ENCODE results near the gene HHAT. TPM values are rescaled to one million over a fixed set of nuclear protein-coding genes. Genes with fewer than 3 reads are reported as not detected.
A peak's percentile ranks its signal among the peaks of the same experiment; 100 is the strongest.

HHAT gene
- total RNA-seq, 2 donors from 2014 or later, result 7.5 to 9.2 TPM

- ATAC-seq, result no peak
- H3K27ac Mint-ChIP-seq, result peak overlapping the region; percentile 94
Observed at GRCh38 chr1:210372931-210373627, 44.4 kb downstream of the HHAT start.

GRCh38 chr1:210373628-210373877, 44.9 kb downstream of the HHAT start:
- DNase-seq, result no peak
- peak overlapping the region; percentile 94 for H3K27ac Mint-ChIP-seq
- peak overlapping the region; percentile 67 for H3K4me3 Mint-ChIP-seq
- H3K36me3 Mint-ChIP-seq (ENCODE audit: low read depth), result peaks cover 6% of the 10 kb centered on the region
- no peaks in the 10 kb centered on the region for H3K27me3 Mint-ChIP-seq
- no peak for ATAC-seq
- peaks cover 21% of the 10 kb centered on the region for H3K4me1 Mint-ChIP-seq
- no peaks in the 10 kb centered on the region for H3K9me3 ChIP-seq (ENCODE audit: control insufficient read depth, low read length, poor library complexity, severe bottlenecking)

More at GRCh38 chr1:210372931-210373627, 44.4 kb downstream of the HHAT start:
- H3K4me3 Mint-ChIP-seq, result no peak overlapping the region
- H3K36me3 Mint-ChIP-seq (ENCODE audit: low read depth), result peaks cover 6% of the 10 kb centered on the region
- H3K27me3 Mint-ChIP-seq, result no peaks in the 10 kb centered on the region
- no peaks in the 10 kb centered on the region for H3K9me3 ChIP-seq (ENCODE audit: control insufficient read depth, low read length, poor library complexity, severe bottlenecking)
- no peak for DNase-seq
- H3K4me1 Mint-ChIP-seq, result peaks cover 21% of the 10 kb centered on the region

DNA sequence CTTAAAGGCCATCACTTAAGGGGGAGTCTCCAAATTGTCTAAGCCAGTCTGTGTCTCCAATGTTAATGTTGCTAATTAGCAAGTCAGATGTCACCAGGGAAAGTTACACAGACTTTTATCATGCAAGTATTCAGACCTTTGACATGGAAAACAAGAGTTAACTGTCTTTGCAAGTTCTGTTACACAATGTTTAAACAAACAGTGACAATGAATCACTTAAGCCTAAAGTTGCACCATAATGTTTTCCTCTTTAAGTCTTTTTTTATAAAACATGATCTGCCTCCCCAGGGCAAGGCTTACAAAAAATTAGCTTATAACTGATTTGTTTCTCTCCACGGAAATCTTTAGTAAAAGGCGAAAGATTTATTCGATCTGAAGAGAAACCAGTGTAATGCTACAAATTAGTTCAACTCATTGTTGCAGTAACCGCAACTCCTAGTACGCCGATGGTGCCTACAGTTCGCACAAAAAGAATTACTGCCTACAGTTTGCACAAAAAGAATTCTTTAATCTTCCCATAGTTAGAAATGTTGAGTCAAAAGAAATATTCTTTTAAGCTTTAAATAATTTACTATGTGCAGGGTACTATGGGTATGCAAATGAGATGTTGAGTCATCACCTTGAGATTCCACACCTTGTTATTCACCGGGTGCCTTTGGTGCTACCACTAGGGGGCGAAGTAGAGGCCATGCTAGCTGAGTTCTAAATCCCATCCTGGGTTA, 45.3 kb downstream of the HHAT start:
- peak overlapping the region; percentile 94 for H3K27ac Mint-ChIP-seq
- ATAC-seq (peak; percentile 91), DNase-seq (peak; percentile 43 to 59 (median 53))
- peak overlapping the region; percentile 67 for H3K4me3 Mint-ChIP-seq
- H3K36me3 Mint-ChIP-seq (ENCODE audit: low read depth), result peaks cover 6% of the 10 kb centered on the region
- H3K4me1 Mint-ChIP-seq, result peaks cover 21% of the 10 kb centered on the region
- no peaks in the 10 kb centered on the region for H3K9me3 ChIP-seq (ENCODE audit: control insufficient read depth, low read length, poor library complexity, severe bottlenecking)
- no peaks in the 10 kb centered on the region for H3K27me3 Mint-ChIP-seq

DNA sequence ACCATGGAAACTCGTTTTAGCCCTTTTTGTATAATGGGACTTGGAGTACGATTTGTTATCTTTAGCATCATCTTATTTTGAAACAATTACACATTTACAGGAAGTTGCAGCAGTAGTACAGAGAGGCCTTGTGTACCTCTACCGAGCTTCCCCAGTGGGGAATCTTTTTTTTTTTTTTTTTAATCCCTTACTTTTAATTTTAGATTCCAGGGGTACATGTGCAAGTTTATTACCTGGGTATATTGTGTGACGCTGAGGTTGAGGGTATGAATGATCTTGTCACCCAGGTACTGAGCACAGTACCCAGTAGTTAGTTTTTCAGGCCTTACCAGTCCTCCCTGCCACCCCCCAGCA, 45.9 kb downstream of the HHAT start:
- peaks cover 3% of the 10 kb centered on the region for H3K36me3 Mint-ChIP-seq (ENCODE audit: low read depth)
- peaks cover 19% of the 10 kb centered on the region for H3K4me1 Mint-ChIP-seq
- no peaks in the 10 kb centered on the region for H3K27me3 Mint-ChIP-seq
- H3K9me3 ChIP-seq (ENCODE audit: control insufficient read depth, low read length, poor library complexity, severe bottlenecking), result no peaks in the 10 kb centered on the region
- no peak for DNase-seq
- peak; percentile 22 for ATAC-seq
- peak overlapping the region; percentile 94 for H3K27ac Mint-ChIP-seq
- H3K4me3 Mint-ChIP-seq, result peak overlapping the region; percentile 67

GRCh38 chr1:210376836-210377372, 48.2 kb downstream of the HHAT start:
- peaks cover 15% of the 10 kb centered on the region for H3K4me1 Mint-ChIP-seq
- no peak overlapping the region for H3K27ac Mint-ChIP-seq
- peaks cover 2% of the 10 kb centered on the region for H3K36me3 Mint-ChIP-seq (ENCODE audit: low read depth)
- H3K27me3 Mint-ChIP-seq, result no peaks in the 10 kb centered on the region
- no peaks in the 10 kb centered on the region for H3K9me3 ChIP-seq (ENCODE audit: control insufficient read depth, low read length, poor library complexity, severe bottlenecking)
- DNase-seq (no peak), ATAC-seq (no peak)
- no peak overlapping the region for H3K4me3 Mint-ChIP-seq

GRCh38 chr1:210377731-210378333, 49.1 kb downstream of the HHAT start:
- Mint-ChIP-seq H3K27me3 (no peaks in the 10 kb centered on the region), H3K36me3 (ENCODE audit: low read depth) (peaks cover 2% of the 10 kb centered on the region), H3K4me1 (peaks cover 15% of the 10 kb centered on the region), H3K27ac (no peak overlapping the region), H3K4me3 (no peak overlapping the region)
- DNase-seq (no peak), ATAC-seq (no peak)
- no peaks in the 10 kb centered on the region for H3K9me3 ChIP-seq (ENCODE audit: control insufficient read depth, low read length, poor library complexity, severe bottlenecking)

- H3K27ac Mint-ChIP-seq, result no peak overlapping the region
- peaks cover 2% of the 10 kb centered on the region for H3K36me3 Mint-ChIP-seq (ENCODE audit: low read depth)
- H3K4me3 Mint-ChIP-seq, result no peak overlapping the region
- no peaks in the 10 kb centered on the region for H3K9me3 ChIP-seq (ENCODE audit: control insufficient read depth, low read length, poor library complexity, severe bottlenecking)
- peaks cover 8% of the 10 kb centered on the region for H3K4me1 Mint-ChIP-seq
- no peaks in the 10 kb centered on the region for H3K27me3 Mint-ChIP-seq
- ATAC-seq (no peak), DNase-seq (no peak)
Observed at GRCh38 chr1:210378736-210379135, 50.0 kb downstream of the HHAT start.

DNA sequence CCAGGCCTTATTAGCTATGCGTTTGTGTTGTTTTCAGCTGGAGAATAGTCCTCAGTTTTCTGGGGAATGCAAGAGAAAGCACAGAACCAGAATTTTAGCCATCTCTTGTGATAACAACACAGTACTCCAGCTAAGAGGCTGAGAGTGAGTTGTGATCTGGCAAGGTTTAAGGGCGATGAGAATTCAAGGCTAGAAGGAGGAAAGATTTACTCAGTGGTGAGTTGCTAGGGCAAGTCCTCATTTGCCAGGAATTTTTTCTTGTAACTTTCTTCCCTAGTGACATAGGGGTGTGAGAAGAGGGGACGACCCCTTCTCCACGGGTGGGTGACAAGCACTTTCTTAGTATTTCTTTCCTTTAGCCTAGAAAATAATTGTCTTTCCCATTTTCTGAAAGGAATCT, 53.2 kb downstream of the HHAT start:
- ATAC-seq (no peak), DNase-seq (no peak)
- H3K4me1 Mint-ChIP-seq, result peaks cover 6% of the 10 kb centered on the region
- H3K27me3 Mint-ChIP-seq, result no peaks in the 10 kb centered on the region
- H3K27ac Mint-ChIP-seq, result no peak overlapping the region
- no peaks in the 10 kb centered on the region for H3K9me3 ChIP-seq (ENCODE audit: control insufficient read depth, low read length, poor library complexity, severe bottlenecking)
- no peak overlapping the region for H3K4me3 Mint-ChIP-seq
- H3K36me3 Mint-ChIP-seq (ENCODE audit: low read depth), result peaks cover 2% of the 10 kb centered on the region

- no peak for DNase-seq
- Mint-ChIP-seq H3K4me3 (no peak overlapping the region), H3K4me1 (peaks cover 6% of the 10 kb centered on the region), H3K36me3 (ENCODE audit: low read depth) (peaks cover 4% of the 10 kb centered on the region), H3K27ac (no peak overlapping the region), H3K27me3 (no peaks in the 10 kb centered on the region)
- ATAC-seq, result no peak
- no peaks in the 10 kb centered on the region for H3K9me3 ChIP-seq (ENCODE audit: control insufficient read depth, low read length, poor library complexity, severe bottlenecking)
Observed at GRCh38 chr1:210384625-210385024, 55.9 kb downstream of the HHAT start.

GRCh38 chr1:210385228-210385627, 56.5 kb downstream of the HHAT start:
- Mint-ChIP-seq H3K4me1 (peaks cover 8% of the 10 kb centered on the region), H3K36me3 (ENCODE audit: low read depth) (peaks cover 7% of the 10 kb centered on the region), H3K27ac (no peak overlapping the region), H3K4me3 (no peak overlapping the region), H3K27me3 (no peaks in the 10 kb centered on the region)
- DNase-seq (no peak), ATAC-seq (no peak)
- no peaks in the 10 kb centered on the region for H3K9me3 ChIP-seq (ENCODE audit: control insufficient read depth, low read length, poor library complexity, severe bottlenecking)

GRCh38 chr1:210394281-210394821, 65.6 kb downstream of the HHAT start:
- H3K4me1 Mint-ChIP-seq, result peaks cover 8% of the 10 kb centered on the region
- DNase-seq (no peak), ATAC-seq (peak; percentile 53)
- peaks cover 10% of the 10 kb centered on the region for H3K36me3 Mint-ChIP-seq (ENCODE audit: low read depth)
- H3K9me3 ChIP-seq (ENCODE audit: control insufficient read depth, low read length, poor library complexity, severe bottlenecking), result no peaks in the 10 kb centered on the region
- H3K4me3 Mint-ChIP-seq, result no peak overlapping the region
- H3K27ac Mint-ChIP-seq, result no peak overlapping the region
- no peaks in the 10 kb centered on the region for H3K27me3 Mint-ChIP-seq

DNA sequence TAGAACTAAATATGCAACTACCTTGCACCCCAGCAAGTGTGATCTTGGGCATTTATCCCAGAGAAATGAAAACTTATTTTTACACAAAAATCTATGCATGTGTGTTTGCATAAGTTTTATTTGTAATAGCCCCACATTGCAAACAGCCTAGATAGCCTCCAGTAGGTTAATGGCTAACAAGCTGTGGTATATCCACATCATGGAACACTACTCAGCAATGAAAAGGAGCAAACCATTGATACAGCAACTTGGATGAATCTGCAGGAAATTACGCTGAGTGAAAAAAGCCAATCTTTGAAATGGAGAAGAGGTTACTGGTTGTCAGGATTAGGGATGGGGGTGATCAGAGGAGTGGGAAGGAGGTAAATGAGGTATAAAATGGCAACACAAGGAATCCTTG, 67.8 kb downstream of the HHAT start:
- Mint-ChIP-seq H3K36me3 (ENCODE audit: low read depth) (peaks cover 6% of the 10 kb centered on the region), H3K27me3 (no peaks in the 10 kb centered on the region), H3K4me3 (no peak overlapping the region), H3K27ac (peak overlapping the region; percentile 0), H3K4me1 (peaks cover 21% of the 10 kb centered on the region)
- no peak for ATAC-seq
- no peak for DNase-seq
- no peaks in the 10 kb centered on the region for H3K9me3 ChIP-seq (ENCODE audit: control insufficient read depth, low read length, poor library complexity, severe bottlenecking)

DNA sequence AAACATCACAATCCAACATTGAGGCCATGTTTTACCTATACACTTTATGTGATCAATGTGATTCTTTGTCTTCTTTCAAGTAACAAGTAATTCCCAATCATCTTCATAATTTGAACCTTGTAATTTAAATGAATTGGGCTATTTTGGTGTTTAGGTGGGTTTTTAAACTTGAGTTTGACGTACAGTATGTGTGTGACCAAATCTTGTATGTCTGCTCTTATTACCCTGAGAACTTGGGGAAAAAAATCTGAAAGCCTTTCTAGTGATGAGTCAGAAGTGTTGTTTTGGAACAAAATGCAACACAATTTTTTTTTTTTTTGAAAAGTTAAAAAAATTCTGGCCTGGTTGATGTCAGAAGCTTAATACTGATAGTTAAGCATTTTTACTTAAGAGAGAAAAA, 68.5 kb downstream of the HHAT start:
- H3K27ac Mint-ChIP-seq, result no peak overlapping the region
- no peaks in the 10 kb centered on the region for H3K9me3 ChIP-seq (ENCODE audit: control insufficient read depth, low read length, poor library complexity, severe bottlenecking)
- H3K27me3 Mint-ChIP-seq, result no peaks in the 10 kb centered on the region
- no peak overlapping the region for H3K4me3 Mint-ChIP-seq
- H3K4me1 Mint-ChIP-seq, result peaks cover 21% of the 10 kb centered on the region
- DNase-seq (no peak), ATAC-seq (no peak)
- H3K36me3 Mint-ChIP-seq (ENCODE audit: low read depth), result peaks cover 4% of the 10 kb centered on the region
